WI38 (cell line): ENCODE results near the gene TBC1D5.

ENCODE experiments used
- H3K4me3 ChIP-seq: 2 replicates; pipeline ENCODE4 v1.5.1; 2011; ENCODE audit warnings: low read depth, mild to moderate bottlenecking, control low read depth, low read length
- CTCF ChIP-seq: IDR thresholded peaks from 2 replicates; pipeline ENCODE4 v1.5.1; 2012; ENCODE audit warnings: low read depth, mild to moderate bottlenecking, control low read depth, low read length

Gene TBC1D5

GRCh38 chr3:17772556-17772955 lies 30.1 kb upstream of the TBC1D5 start:
- TF ChIP-seq CTCF, result no peak
- no peak overlapping the region for H3K4me3 ChIP-seq

GRCh38 chr3:17771177-17772017 lies 29.0 kb upstream of the TBC1D5 start:
- no peak for TF ChIP-seq CTCF
- H3K4me3 ChIP-seq, result no peak overlapping the region

GRCh38 chr3:17770682-17771081 lies 28.3 kb upstream of the TBC1D5 start:
- H3K4me3 ChIP-seq, result no peak overlapping the region

GRCh38 chr3:17765819-17766472 lies 23.5 kb upstream of the TBC1D5 start:
- H3K4me3 ChIP-seq, result no peak overlapping the region
- TF ChIP-seq CTCF, result no peak

More at GRCh38 chr3:17770682-17771081, 28.3 kb upstream of the TBC1D5 start:
- no peak for TF ChIP-seq CTCF

GRCh38 chr3:17761563-17761962 lies 19.1 kb upstream of the TBC1D5 start:
- no peak for TF ChIP-seq CTCF
- no peak overlapping the region for H3K4me3 ChIP-seq

- no peak overlapping the region for H3K4me3 ChIP-seq
- TF ChIP-seq CTCF, result no peak
These were observed 17.5 kb upstream of the TBC1D5 start for GRCh38 chr3:17759901-17760300.

GRCh38 chr3:17755836-17756235 lies 13.4 kb upstream of the TBC1D5 start:
- no peak for TF ChIP-seq CTCF
- H3K4me3 ChIP-seq, result no peak overlapping the region
